Fibroblast of peridontal ligament (primary cell): Measurements from ENCODE around the gene INPP4A.
"Not testable (repeated sequence)": the region's sequence is repeated elsewhere in the genome, so short reads cannot be mapped to it uniquely, and the experiment has no call there.

ENCODE experiments used
- DNase-seq: peaks from one replicate; pipeline ENCODE4 v3.0.0-alpha.2; 2010; ENCODE audit errors: extremely low read depth

Gene INPP4A

GRCh38 chr2:98444436-98445176, at the start of gene INPP4A:
INPP4A (plus strand) TSS chr2:98444858; CDS start chr2:98520049, 75,191 bp downstream.
- peak; percentile 31 for DNase-seq

DNA sequence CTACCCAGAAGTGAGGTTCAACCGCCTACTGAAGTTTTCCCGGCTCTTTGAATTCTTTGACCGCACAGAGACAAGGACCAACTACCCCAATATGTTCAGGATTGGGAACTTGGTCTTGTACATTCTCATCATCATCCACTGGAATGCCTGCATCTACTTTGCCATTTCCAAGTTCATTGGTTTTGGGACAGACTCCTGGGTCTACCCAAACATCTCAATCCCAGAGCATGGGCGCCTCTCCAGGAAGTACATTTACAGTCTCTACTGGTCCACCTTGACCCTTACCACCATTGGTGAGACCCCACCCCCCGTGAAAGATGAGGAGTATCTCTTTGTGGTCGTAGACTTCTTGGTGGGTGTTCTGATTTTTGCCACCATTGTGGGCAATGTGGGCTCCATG, 48.7 kb upstream of the INPP4A start:
- DNase-seq: no peak

- DNase-seq: no peak
Measured at GRCh38 chr2:98396745-98397355, 47.8 kb upstream of the INPP4A start.

GRCh38 chr2:98399140-98399539, 45.5 kb upstream of the INPP4A start:
- no peak for DNase-seq

DNA sequence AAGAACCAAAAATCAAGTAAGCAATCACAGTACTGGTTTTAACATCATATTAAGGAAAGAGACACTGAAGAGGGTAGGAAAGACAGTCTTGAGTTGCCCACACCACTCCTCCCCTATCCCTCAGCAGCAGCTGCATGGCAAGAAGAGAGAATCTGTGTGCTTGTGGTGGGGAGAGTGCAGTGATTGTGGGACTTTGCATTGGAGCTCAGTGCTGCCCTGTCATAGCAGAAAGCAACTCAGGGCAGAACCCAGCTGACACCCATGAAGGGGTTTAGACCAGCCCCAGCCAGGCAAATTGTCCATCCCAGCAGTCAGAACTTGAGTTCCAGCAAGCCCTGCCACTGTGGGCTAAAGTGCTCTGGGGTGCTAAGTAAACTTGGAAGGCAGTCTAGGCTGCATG, 40.8 kb upstream of the INPP4A start:
- no peak for DNase-seq

DNA sequence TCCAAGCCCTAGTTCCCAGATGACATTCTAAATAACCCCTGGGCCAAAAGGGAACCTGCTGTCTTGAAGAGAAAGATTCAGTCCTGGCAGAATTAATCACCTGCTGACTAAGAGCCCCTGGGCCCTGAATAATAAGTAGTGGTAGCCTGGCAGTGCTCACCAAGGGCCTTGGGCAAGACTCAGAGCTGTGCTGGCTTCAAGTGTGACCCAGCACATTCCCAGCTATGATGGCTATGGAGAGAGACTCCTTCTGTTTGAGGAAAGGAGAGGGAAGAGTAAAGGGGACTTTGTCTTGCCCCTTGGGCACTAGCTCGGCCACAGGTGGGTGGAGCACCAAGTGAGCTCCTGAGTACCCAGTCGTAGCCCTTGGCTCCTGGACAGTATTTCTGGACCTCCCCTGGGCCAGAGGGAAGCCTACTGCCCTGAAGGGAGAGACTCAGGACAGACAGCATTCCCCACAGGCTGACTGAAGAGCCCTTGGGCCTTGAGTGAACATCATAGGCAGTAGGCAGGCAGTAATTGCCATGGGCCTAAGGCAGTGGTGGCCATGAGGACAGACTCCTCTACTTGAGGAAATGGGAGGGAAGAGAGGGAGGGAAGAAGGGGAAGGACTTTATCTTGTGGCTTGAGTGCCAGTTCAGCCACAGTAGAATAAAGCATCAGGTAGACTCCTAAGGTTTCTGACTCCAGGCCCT, 40.0 kb upstream of the INPP4A start:
- no peak for DNase-seq

GRCh38 chr2:98405301-98405700, 39.4 kb upstream of the INPP4A start:
- DNase-seq: no peak

- no peak for DNase-seq
Measured at GRCh38 chr2:98408155-98408554, 36.5 kb upstream of the INPP4A start.

GRCh38 chr2:98412751-98413458, 31.8 kb upstream of the INPP4A start:
- peak; percentile 73 for DNase-seq

DNA sequence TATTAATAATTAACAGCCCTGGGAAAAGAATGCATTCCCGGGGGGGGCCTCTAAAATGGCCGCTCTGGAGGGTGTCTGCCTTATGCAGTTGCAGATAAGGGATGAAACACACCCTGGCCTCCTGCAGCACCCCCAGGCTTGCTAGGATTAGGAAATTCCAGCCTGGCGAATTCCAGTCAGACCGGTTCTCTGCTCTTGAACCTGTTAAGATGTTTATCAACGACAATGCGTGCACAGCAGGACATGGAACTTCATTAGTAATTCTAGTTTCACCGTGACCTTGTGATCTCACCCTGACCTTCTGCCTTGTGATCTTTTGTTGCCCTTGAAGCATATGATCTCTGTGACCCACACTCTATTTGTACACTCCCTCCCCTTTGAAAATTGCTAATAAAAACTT, 30.4 kb upstream of the INPP4A start:
- DNase-seq: not testable (repeated sequence)

DNA sequence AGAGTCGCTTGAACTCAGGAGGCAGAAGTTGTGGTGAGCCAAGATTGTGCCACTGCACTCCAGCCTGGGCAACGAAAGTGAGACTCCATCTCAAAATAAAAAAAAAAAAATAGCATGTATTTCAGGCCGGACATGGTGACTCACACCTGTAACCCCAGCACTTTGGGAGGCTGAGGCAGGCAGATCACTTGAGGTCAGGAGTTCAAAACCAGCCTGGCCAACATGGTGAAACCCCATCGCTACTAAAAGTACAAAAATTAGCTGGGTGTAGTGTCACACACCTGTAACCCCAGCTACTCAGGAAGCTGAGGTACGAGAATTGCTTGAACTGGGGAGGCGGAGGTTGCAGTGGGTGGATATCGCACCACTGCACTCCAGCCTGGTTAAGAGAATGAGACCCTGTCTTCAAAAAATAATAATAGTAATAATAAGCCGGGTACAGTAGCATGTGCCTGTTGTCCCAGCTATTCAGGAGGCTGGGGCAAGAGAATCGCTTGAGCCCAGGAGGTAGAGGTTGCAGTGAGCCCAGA, 28.9 kb upstream of the INPP4A start:
- DNase-seq: not testable (repeated sequence)

- no peak for DNase-seq
Measured at GRCh38 chr2:98416383-98417159, 28.1 kb upstream of the INPP4A start.

DNA sequence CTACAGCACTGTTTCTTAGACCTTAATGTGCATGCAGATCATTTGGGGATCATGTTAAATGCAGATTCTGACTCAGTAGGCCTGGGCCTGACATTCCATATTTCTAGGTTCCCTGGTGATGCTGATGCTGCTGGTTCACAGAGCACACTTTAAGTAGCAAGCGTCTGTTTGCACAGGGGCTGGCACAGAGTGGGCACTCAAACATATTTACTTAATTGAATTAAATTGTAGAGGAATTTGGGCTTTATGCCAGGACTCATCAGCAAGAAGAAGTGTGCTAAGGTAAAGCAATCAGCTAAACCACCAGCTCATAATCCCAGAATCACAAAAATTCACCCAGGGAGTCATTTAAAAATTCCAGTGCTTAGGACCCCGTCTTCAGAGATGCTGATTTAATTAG, 25.1 kb upstream of the INPP4A start:
- DNase-seq: no peak

- no peak for DNase-seq
Measured at GRCh38 chr2:98419977-98420725, 24.5 kb upstream of the INPP4A start.

DNA sequence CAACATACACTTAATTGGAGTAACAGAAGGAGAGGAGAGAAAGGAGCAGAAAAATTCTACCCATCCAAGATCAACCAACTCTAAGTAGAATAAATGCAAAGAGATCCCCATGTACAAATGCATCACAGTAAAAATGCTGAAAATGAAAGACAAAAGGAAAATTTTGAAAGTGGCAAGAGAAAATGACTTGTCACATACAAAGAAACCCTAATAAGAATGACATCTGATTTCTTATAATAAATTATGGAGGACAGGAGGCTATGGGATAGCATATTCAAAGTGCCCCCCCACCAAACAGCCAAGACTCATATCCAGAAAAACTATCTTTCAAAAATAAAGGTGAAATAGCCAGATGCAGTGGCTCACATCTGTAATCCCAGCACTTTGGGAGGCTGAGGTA, 22.2 kb upstream of the INPP4A start:
- no peak for DNase-seq

GRCh38 chr2:98426771-98427170, 17.9 kb upstream of the INPP4A start:
- DNase-seq: no peak

DNA sequence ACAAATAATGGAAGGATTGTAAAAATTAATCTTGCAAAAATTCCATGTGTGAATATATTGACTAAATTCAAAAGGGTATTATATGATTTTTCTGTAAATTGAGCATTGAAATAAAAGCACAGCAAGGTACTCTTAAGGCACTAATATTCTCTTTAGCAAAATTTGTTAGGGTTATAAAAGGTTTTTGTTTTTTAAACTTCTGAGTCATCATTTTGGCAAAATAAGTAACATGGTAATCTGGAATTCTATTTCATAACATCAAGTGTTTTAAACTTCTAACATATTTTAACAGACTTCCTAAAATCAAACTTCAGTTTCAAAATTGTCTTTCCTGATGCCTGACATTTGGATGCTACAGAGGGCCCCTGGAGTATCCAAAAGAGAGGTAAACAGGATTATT, 12.5 kb upstream of the INPP4A start:
- no peak for DNase-seq

DNA sequence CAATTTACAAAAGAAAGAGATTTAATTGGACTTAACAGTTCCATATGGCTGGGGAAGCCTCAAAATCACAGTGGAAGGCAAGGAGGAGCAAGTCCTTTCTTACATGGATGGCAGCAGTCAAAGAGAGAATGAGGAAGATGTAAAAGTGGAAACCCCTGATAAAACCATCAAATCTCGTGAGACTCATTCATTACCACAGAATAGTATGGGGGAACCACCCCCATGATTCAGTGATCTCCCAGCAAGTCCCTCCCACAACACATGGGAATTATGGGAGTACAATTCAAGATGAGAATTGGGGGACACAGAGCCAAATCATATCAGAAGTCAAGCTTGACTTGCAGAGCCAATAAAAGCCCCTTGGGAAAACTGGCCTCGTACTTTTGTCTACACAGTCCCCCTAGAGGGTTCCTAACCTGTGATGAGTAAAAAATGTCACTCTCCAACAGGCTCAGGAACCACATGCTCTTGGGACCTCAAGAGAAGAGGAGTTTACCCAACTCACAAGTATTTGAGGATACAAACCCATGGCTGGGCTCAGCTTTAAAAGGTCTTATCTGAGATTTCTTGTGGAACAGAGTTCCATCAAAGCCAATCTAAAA, 11.2 kb upstream of the INPP4A start:
- DNase-seq: no peak

DNA sequence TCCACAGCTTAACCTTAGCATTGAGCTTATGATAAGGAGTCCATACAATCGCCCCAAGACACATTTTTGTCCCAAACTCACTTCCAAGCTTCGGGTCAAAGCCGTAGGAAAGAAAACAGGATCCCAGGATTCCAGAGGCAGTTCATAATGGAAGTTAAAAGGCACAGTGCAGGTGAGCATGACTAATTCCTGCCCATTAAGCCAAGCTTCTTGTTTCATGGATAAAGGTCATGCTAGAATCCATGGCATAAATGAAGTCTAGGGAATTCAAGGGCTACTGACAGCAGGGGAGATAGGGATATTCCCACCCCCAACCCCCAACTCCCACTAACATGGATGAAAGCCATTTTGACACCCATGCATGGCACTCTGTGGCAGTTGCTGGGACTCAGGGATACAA, 10.2 kb upstream of the INPP4A start:
- no peak for DNase-seq

GRCh38 chr2:98435670-98436069, 9.0 kb upstream of the INPP4A start:
- not testable (repeated sequence) for DNase-seq
